ENCODE results near the gene TMEM179B. TPM values are rescaled to one million over a fixed set of nuclear protein-coding genes. Genes with fewer than 3 reads are reported as not detected.

TMEM179B gene
- total and polyA plus RNA-seq, 2 of the 13 experiments (the other 11 are each of a cell fraction or from before 2014, with no cell fraction given), result 24.8 to 25.7 TPM

DNA sequence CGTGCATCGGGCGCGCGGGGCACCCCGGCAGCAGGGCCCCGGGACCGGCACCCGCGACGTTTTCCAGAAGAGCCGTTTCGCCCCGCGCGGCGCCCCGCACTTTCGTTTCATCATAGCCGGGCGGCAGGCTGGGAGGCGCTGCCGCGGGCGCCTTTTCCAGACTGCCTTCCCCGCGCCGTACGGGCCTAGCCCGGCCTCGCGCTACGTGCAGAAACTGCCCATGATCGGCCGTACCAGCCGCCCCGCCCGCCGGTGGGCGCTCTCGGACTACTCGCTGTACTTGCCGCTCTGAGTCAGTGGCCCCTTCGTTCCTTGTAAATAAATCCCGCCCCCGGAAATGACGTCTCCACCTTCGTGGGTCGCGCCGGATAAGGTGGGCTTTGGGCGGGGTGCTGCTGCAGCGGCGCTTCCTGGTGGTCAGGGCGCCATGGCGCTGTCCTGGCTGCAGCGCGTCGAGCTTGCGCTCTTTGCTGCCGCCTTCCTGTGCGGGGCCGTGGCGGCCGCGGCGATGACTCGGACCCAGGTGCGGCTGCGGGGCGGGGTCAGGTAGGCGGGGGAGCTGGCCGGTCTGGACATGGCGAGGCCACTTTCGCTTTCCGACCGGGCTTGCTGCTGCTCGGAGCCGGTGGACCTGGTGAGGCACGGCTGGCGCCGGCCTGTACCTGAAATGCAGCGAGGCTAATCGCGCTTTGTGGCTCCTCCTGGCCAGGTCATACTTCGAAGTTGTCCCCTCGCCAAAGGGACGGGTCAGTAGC is at the start of gene TMEM179B (continued):
- TF ChIP-seq, protein P1, sequence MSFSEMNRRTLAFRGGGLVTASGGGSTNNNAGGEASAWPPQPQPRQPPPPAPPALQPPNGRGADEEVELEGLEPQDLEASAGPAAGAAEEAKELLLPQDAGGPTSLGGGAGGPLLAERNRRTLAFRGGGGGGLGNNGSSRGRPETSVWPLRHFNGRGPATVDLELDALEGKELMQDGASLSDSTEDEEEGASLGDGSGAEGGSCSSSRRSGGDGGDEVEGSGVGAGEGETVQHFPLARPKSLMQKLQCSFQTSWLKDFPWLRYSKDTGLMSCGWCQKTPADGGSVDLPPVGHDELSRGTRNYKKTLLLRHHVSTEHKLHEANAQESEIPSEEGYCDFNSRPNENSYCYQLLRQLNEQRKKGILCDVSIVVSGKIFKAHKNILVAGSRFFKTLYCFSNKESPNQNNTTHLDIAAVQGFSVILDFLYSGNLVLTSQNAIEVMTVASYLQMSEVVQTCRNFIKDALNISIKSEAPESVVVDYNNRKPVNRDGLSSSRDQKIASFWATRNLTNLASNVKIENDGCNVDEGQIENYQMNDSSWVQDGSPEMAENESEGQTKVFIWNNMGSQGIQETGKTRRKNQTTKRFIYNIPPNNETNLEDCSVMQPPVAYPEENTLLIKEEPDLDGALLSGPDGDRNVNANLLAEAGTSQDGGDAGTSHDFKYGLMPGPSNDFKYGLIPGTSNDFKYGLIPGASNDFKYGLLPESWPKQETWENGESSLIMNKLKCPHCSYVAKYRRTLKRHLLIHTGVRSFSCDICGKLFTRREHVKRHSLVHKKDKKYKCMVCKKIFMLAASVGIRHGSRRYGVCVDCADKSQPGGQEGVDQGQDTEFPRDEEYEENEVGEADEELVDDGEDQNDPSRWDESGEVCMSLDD (CRISPR knock-in tag; IDR thresholded peaks at IDR 0.05; ENCODE audit: borderline replicate concordance), result peak; percentile 68; the same call in 1 of the 2 replicates
- TF ChIP-seq CBX2 (IDR thresholded peaks at IDR 0.05; ENCODE audit: low read depth, low read length) (no peak), CBX2 (CRISPR knock-in tag; IDR thresholded peaks at IDR 0.05; ENCODE audit: low read depth) (no peak), ZNF180 (CRISPR knock-in tag; IDR thresholded peaks at IDR 0.05; ENCODE audit: borderline replicate concordance, low read depth) (no peak), PLRG1 (conservative IDR thresholded peaks at IDR 0.05) (no peak), ZNF775 (CRISPR knock-in tag; IDR thresholded peaks at IDR 0.05; ENCODE audit: borderline replicate concordance) (0 out of 2 replicates have a peak, but pooled peaks have one; percentile 55), ZNF44 (CRISPR knock-in tag; IDR thresholded peaks at IDR 0.05) (peak; percentile 75; the same call in 1 of the 2 replicates), HNRNPLL (IDR thresholded peaks at IDR 0.05; ENCODE audit: low read depth, low read length, poor library complexity, severe bottlenecking) (peak; percentile 60), ATF1 (CRISPR knock-in tag; IDR thresholded peaks at IDR 0.05) (peak; percentile 90), ZC3H4 (CRISPR knock-in tag; IDR thresholded peaks at IDR 0.05; ENCODE audit: borderline replicate concordance) (no peak), FLYWCH1 (CRISPR knock-in tag; IDR thresholded peaks at IDR 0.05) (0 out of 2 replicates have a peak, but pooled peaks have one; percentile 86), TBX2 (CRISPR knock-in tag; IDR thresholded peaks at IDR 0.05; ENCODE audit: borderline replicate concordance) (peak; percentile 86), KLF12 (CRISPR knock-in tag; IDR thresholded peaks at IDR 0.05; ENCODE audit: borderline replicate concordance) (0 out of 2 replicates have a peak, but pooled peaks have one; percentile 21), TAF15 (IDR thresholded peaks at IDR 0.05; ENCODE audit: low read depth, low read length, poor library complexity, severe bottlenecking) (no peak), SUZ12 (IDR thresholded peaks at IDR 0.05; ENCODE audit: low read depth, low read length) (no peak), SIX4 (CRISPR knock-in tag; IDR thresholded peaks at IDR 0.05) (0 out of 2 replicates have a peak, but pooled peaks have one; percentile 7), NCOA2 (CRISPR knock-in tag; IDR thresholded peaks at IDR 0.05) (peak; percentile 59), IKZF4 (CRISPR knock-in tag; IDR thresholded peaks at IDR 0.05; ENCODE audit: borderline replicate concordance, low read depth, not compliant biosample characterization) (peak; percentile 86)
- TF ChIP-seq, protein P2, sequence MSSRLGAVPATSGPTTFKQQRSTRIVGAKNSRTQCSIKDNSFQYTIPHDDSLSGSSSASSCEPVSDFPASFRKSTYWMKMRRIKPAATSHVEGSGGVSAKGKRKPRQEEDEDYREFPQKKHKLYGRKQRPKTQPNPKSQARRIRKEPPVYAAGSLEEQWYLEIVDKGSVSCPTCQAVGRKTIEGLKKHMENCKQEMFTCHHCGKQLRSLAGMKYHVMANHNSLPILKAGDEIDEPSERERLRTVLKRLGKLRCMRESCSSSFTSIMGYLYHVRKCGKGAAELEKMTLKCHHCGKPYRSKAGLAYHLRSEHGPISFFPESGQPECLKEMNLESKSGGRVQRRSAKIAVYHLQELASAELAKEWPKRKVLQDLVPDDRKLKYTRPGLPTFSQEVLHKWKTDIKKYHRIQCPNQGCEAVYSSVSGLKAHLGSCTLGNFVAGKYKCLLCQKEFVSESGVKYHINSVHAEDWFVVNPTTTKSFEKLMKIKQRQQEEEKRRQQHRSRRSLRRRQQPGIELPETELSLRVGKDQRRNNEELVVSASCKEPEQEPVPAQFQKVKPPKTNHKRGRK (CRISPR knock-in tag; IDR thresholded peaks at IDR 0.05), result no peak; the same call in 1 of the 2 replicates
- TF ChIP-seq, protein P3, sequence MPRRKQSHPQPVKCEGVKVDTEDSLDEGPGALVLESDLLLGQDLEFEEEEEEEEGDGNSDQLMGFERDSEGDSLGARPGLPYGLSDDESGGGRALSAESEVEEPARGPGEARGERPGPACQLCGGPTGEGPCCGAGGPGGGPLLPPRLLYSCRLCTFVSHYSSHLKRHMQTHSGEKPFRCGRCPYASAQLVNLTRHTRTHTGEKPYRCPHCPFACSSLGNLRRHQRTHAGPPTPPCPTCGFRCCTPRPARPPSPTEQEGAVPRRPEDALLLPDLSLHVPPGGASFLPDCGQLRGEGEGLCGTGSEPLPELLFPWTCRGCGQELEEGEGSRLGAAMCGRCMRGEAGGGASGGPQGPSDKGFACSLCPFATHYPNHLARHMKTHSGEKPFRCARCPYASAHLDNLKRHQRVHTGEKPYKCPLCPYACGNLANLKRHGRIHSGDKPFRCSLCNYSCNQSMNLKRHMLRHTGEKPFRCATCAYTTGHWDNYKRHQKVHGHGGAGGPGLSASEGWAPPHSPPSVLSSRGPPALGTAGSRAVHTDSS (CRISPR knock-in tag; conservative IDR thresholded peaks at IDR 0.05), result 0 out of 2 replicates have a peak, but pooled peaks have one; percentile 14
- TF ChIP-seq, protein P4, sequence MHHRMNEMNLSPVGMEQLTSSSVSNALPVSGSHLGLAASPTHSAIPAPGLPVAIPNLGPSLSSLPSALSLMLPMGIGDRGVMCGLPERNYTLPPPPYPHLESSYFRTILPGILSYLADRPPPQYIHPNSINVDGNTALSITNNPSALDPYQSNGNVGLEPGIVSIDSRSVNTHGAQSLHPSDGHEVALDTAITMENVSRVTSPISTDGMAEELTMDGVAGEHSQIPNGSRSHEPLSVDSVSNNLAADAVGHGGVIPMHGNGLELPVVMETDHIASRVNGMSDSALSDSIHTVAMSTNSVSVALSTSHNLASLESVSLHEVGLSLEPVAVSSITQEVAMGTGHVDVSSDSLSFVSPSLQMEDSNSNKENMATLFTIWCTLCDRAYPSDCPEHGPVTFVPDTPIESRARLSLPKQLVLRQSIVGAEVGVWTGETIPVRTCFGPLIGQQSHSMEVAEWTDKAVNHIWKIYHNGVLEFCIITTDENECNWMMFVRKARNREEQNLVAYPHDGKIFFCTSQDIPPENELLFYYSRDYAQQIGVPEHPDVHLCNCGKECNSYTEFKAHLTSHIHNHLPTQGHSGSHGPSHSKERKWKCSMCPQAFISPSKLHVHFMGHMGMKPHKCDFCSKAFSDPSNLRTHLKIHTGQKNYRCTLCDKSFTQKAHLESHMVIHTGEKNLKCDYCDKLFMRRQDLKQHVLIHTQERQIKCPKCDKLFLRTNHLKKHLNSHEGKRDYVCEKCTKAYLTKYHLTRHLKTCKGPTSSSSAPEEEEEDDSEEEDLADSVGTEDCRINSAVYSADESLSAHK (CRISPR knock-in tag; IDR thresholded peaks at IDR 0.05; ENCODE audit: borderline replicate concordance), result no peak
